Stimulated activated CD8-positive, alpha-beta memory T cell treated with anti-CD3 and anti-CD28 coated beads, Interleukin-15, amount 100 ng/mL, for 48 hours (primary cell): ENCODE results near the gene MAP3K9.
"Not testable (repeated sequence)": the region's sequence is repeated elsewhere in the genome, so short reads cannot be mapped to it uniquely, and the experiment has no call there.

ENCODE experiments used
- DNase-seq, 2 donors: peaks; one replicate each; pipeline ENCODE4 v3.0.0-alpha.2; 2020; ENCODE audit warnings: low read depth in 2 of 2

Gene MAP3K9

GRCh38 chr14:70809225-70810219 lies at the start of gene MAP3K9:
MAP3K9 (minus strand) TSS chr14:70809513; CDS start chr14:70809171, 342 bp downstream.
- peak; percentile 93 to 94 for DNase-seq

GRCh38 chr14:70858641-70859040 lies 49.3 kb upstream of the MAP3K9 start:
- DNase-seq, result no peak

- no peak for DNase-seq
These were observed 48.2 kb upstream of the MAP3K9 start for GRCh38 chr14:70857496-70857890.

GRCh38 chr14:70856851-70857495 lies 47.7 kb upstream of the MAP3K9 start:
- no peak for DNase-seq

GRCh38 chr14:70855486-70855885 lies 46.2 kb upstream of the MAP3K9 start:
- no peak for DNase-seq

- not testable (repeated sequence) for DNase-seq
These were observed 44.3 kb upstream of the MAP3K9 start for GRCh38 chr14:70853658-70854057.

- no peak for DNase-seq
These were observed 38.2 kb upstream of the MAP3K9 start for GRCh38 chr14:70847406-70848090.

- no peak for DNase-seq
These were observed 36.3 kb upstream of the MAP3K9 start for GRCh38 chr14:70845601-70846000.

- DNase-seq, result no peak
These were observed 33.6 kb upstream of the MAP3K9 start for GRCh38 chr14:70842851-70843462.

GRCh38 chr14:70838076-70838475 lies 28.8 kb upstream of the MAP3K9 start:
- no peak for DNase-seq

GRCh38 chr14:70836946-70837345 lies 27.6 kb upstream of the MAP3K9 start:
- DNase-seq, result no peak

- DNase-seq, result no peak
These were observed 24.6 kb upstream of the MAP3K9 start for GRCh38 chr14:70833884-70834283.

- no peak for DNase-seq
These were observed 23.4 kb upstream of the MAP3K9 start for GRCh38 chr14:70832561-70833305.

GRCh38 chr14:70830998-70831781 lies 21.9 kb upstream of the MAP3K9 start:
- no peak for DNase-seq

GRCh38 chr14:70828188-70828587 lies 18.9 kb upstream of the MAP3K9 start:
- no peak for DNase-seq

- DNase-seq, result no peak
These were observed 18.4 kb upstream of the MAP3K9 start for GRCh38 chr14:70827752-70828151.

GRCh38 chr14:70827347-70827746 lies 18.0 kb upstream of the MAP3K9 start:
- no peak for DNase-seq

GRCh38 chr14:70823281-70823680 lies 14.0 kb upstream of the MAP3K9 start:
- DNase-seq, result no peak

GRCh38 chr14:70822530-70823185 lies 13.3 kb upstream of the MAP3K9 start:
- DNase-seq, result no peak
